Measurements from ENCODE around the gene ARHGEF17.
"Not testable (repeated sequence)": the region's sequence is repeated elsewhere in the genome, so short reads cannot be mapped to it uniquely, and the experiment has no call there.

Gene ARHGEF17

GRCh38 chr11:73271936-73272679, 36.0 kb upstream of the ARHGEF17 start, which contains the start of gene P2RY6:
TSS of gene P2RY6 (plus strand) at chr11:73272338. CDS start at chr11:73296519, 24,181 bp downstream.
- peak in 20 of 42 donors; percentile 11 to 60 (median 36) for DNase-seq
- intact Hi-C loops (cut with DNase I) = no loop called here

GRCh38 chr11:73272680-73273038, 35.4 kb upstream of the ARHGEF17 start:
- intact Hi-C loops (cut with DNase I) = no loop called here
- DNase-seq = peak in 1 of 42 donors; percentile 16

- intact Hi-C loops (cut with DNase I) = no loop called here
- peak in 1 of 42 donors; percentile 19 for DNase-seq
Observed at GRCh38 chr11:73273222-73273895, 34.7 kb upstream of the ARHGEF17 start.

GRCh38 chr11:73274191-73274590, 33.9 kb upstream of the ARHGEF17 start:
- DNase-seq; intact Hi-C loops (cut with DNase I): not testable (repeated sequence)

- DNase-seq = peak in 11 of 42 donors; percentile 9 to 51 (median 23)
- intact Hi-C loops (cut with DNase I) = no loop called here
Observed at GRCh38 chr11:73274722-73275380, 33.2 kb upstream of the ARHGEF17 start.

GRCh38 chr11:73275381-73275750, 32.7 kb upstream of the ARHGEF17 start:
- DNase-seq = peak in 1 of 42 donors; percentile 3
- intact Hi-C loops (cut with DNase I) = no loop called here

- no peak for DNase-seq
- intact Hi-C loops (cut with DNase I) = no loop called here
Observed at GRCh38 chr11:73277467-73277866, 30.6 kb upstream of the ARHGEF17 start.

- DNase-seq = peak in 12 of 42 donors; percentile 14 to 52 (median 24)
- intact Hi-C loops (cut with DNase I) = no loop called here
Observed at GRCh38 chr11:73280626-73281025, 27.4 kb upstream of the ARHGEF17 start.

- intact Hi-C loops (cut with DNase I) = no loop called here
- DNase-seq = no peak
Observed at GRCh38 chr11:73281201-73281741, 26.8 kb upstream of the ARHGEF17 start.

GRCh38 chr11:73281796-73282660, 26.0 kb upstream of the ARHGEF17 start:
- no peak for DNase-seq
- intact Hi-C loops (cut with DNase I) = no loop called here

- DNase-seq = no peak
- intact Hi-C loops (cut with DNase I) = no loop called here
Observed at GRCh38 chr11:73283276-73284000, 24.6 kb upstream of the ARHGEF17 start.

GRCh38 chr11:73284106-73284505, 24.0 kb upstream of the ARHGEF17 start:
- intact Hi-C loops (cut with DNase I) = no loop called here

GRCh38 chr11:73285721-73286120, 22.4 kb upstream of the ARHGEF17 start:
- no peak for DNase-seq
- intact Hi-C loops (cut with DNase I) = no loop called here

More at GRCh38 chr11:73284106-73284505, 24.0 kb upstream of the ARHGEF17 start:
- DNase-seq = no peak

GRCh38 chr11:73286240-73286810, 21.8 kb upstream of the ARHGEF17 start:
- intact Hi-C loops (cut with DNase I) = no loop called here
- no peak for DNase-seq

GRCh38 chr11:73287400-73288101, 20.5 kb upstream of the ARHGEF17 start:
- no peak for DNase-seq
- intact Hi-C loops (cut with DNase I) = no loop called here

GRCh38 chr11:73288192-73288872, 19.7 kb upstream of the ARHGEF17 start:
- intact Hi-C loops (cut with DNase I) = no loop called here
- no peak for DNase-seq
